ENCODE results near the gene RHOXF2B.
"Not testable (repeated sequence)": the region's sequence is repeated elsewhere in the genome, so short reads cannot be mapped to it uniquely, and the experiment has no call there.

The RHOXF2B gene

DNA sequence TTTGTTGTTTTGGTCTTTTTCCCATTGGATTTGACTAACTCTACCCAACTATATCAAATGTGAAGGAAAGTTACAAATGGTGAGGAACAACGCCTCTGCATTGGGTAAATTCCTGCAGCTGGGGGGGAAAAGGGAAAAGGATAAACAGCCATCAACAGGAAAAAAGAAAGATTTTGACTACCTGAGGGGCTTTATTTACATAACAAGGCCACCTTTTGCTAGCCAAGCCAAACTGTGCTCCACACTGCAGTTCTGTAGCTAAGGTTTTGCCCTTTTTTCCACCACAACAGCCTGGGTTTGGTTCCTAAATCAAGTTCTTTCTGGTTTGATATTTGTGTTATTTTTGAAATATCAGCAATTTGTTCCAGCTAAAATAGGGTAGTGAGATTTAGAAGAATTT lies 40.8 kb downstream of the RHOXF2B start:
- Histone ChIP-seq H3K27me3 (replicated peaks) (no peaks in the 10 kb centered on the region), H3K27ac (no peak overlapping the region), H3K36me3 (replicated peaks) (no peaks in the 10 kb centered on the region), H3K4me3 (ENCODE audit: low read depth, low read length) (no peak overlapping the region)
- TF ChIP-seq, protein P1, sequence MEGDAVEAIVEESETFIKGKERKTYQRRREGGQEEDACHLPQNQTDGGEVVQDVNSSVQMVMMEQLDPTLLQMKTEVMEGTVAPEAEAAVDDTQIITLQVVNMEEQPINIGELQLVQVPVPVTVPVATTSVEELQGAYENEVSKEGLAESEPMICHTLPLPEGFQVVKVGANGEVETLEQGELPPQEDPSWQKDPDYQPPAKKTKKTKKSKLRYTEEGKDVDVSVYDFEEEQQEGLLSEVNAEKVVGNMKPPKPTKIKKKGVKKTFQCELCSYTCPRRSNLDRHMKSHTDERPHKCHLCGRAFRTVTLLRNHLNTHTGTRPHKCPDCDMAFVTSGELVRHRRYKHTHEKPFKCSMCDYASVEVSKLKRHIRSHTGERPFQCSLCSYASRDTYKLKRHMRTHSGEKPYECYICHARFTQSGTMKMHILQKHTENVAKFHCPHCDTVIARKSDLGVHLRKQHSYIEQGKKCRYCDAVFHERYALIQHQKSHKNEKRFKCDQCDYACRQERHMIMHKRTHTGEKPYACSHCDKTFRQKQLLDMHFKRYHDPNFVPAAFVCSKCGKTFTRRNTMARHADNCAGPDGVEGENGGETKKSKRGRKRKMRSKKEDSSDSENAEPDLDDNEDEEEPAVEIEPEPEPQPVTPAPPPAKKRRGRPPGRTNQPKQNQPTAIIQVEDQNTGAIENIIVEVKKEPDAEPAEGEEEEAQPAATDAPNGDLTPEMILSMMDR (IDR thresholded peaks at IDR 0.05; ENCODE audit: low read depth, low read length, missing control alignments): no peak
- DNase-seq: no peak
- in situ Hi-C loops (cut with HindIII; ENCODE audit: low pct_ligation_motif_present, low sequenced_read_pairs): no loop called here

DNA sequence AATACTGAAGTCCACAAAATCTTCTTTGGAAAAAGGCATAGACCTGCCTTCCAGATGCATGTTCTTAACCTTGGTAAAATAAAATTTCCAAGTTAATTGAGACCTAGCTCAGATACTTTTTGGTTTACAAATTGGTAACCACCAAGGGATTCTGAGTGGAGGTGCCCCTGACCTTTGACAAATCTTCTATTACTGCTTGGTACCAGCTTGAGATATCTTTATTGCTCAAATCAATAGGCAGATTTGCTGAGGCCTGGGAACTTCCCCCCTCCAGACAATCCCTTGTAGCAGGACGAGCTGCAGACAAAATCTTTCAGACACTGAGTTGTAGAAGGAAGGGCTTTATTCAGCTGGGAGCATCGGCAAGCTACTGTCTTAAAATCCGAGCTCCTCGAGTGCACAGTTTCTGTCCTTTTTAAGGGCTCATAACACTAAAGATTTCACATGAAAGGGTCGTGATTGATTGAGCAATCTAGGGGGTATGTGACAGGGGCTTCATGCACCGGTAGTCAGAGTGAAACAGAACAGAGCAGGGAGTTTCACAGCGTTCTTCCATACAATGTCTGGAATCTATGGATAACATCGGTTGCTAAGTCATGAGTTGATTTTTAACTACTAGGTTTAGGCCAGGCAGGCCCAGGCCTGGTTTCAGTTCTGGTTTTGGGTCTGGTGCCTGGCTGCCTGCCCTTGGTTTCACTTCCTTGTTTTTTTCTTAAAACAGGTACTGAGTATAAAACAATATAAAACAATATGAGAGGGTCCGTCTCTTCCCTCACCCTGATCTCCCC lies 41.8 kb downstream of the RHOXF2B start:
- H3K36me3 ChIP-seq (replicated peaks); H3K27me3 ChIP-seq (replicated peaks); DNase-seq; H3K27ac ChIP-seq; in situ Hi-C loops (cut with HindIII; ENCODE audit: low pct_ligation_motif_present, low sequenced_read_pairs); H3K4me3 ChIP-seq (ENCODE audit: low read depth, low read length): not testable (repeated sequence)

DNA sequence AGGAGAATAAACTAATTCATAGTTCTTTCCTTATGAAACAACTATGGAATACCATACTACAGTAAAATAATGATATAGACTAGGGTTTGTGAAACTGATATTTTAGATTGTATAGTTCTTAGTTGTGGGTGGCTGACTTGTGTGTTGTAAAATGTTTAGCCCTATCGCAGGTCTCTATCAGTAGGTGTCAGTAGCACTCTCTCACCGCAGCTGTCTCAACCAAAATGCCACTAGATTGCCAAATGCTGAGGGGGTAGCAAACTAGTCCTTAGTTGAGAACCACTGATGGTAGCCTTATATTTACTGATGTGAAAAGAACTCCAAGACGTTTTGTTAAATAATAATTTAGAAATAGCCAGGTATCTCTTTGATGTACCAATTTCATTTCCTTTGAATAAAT lies 48.1 kb downstream of the RHOXF2B start:
- TF ChIP-seq, protein P1 (IDR thresholded peaks at IDR 0.05; ENCODE audit: low read depth, low read length, missing control alignments): no peak
- no peak for DNase-seq
- no peak overlapping the region for H3K27ac ChIP-seq
- no peak overlapping the region for H3K4me3 ChIP-seq (ENCODE audit: low read depth, low read length)
- no peaks in the 10 kb centered on the region for H3K27me3 ChIP-seq (replicated peaks)
- H3K36me3 ChIP-seq (replicated peaks): no peaks in the 10 kb centered on the region
- in situ Hi-C loops (cut with HindIII; ENCODE audit: low pct_ligation_motif_present, low sequenced_read_pairs): no loop called here

DNA sequence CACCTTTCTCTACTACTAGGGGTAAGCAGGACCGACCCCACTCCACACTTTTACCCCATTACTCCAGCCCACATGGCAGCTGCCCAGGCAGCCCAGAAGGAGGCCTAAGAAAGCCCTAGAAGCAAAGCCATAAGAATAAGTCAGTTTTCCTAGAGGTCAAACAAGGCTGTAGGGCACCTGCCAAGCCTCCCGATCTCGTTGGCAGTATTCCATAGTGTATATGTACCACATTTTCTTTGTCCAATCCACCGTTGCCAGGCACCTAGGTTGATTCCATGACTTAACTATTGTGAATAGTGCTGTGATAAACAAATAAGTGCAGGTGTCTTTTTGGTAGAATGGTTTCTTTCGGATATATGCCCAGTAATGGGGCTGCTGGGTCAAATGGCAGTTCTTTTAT lies 54.2 kb downstream of the RHOXF2B start:
- TF ChIP-seq, protein P1 (IDR thresholded peaks at IDR 0.05; ENCODE audit: low read depth, low read length, missing control alignments): no peak
- Histone ChIP-seq H3K27me3 (replicated peaks) (no peaks in the 10 kb centered on the region), H3K36me3 (replicated peaks) (no peaks in the 10 kb centered on the region), H3K4me3 (ENCODE audit: low read depth, low read length) (no peak overlapping the region), H3K27ac (no peak overlapping the region)
- in situ Hi-C loops (cut with HindIII; ENCODE audit: low pct_ligation_motif_present, low sequenced_read_pairs): no loop called here
- no peak for DNase-seq

DNA sequence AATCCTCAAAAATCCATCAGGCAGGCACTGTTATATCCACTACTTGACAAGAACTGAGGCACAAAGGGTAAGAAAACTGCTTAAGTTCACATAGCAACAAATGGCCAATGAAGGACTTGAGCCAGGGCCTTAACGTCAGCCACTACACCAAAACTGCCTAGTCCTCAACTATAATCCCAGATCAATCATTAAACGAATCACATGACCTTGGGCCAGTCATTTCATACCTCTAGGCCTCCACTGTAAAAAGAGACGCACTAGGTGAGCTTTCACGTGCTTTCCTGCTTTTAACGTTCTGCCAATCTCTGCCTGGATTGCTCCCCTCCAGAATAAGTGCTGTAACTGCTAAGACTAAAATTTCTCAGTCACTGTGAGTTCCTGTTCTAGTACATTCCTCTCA lies 54.7 kb downstream of the RHOXF2B start:
- H3K36me3 ChIP-seq (replicated peaks): no peaks in the 10 kb centered on the region
- in situ Hi-C loops (cut with HindIII; ENCODE audit: low pct_ligation_motif_present, low sequenced_read_pairs): no loop called here
- TF ChIP-seq, protein P1 (IDR thresholded peaks at IDR 0.05; ENCODE audit: low read depth, low read length, missing control alignments): no peak
- no peak overlapping the region for H3K27ac ChIP-seq
- no peak for DNase-seq
- no peak overlapping the region for H3K4me3 ChIP-seq (ENCODE audit: low read depth, low read length)
- no peaks in the 10 kb centered on the region for H3K27me3 ChIP-seq (replicated peaks)
